ENCODE data around the gene VPS45. TPM values are rescaled to one million over a fixed set of nuclear protein-coding genes. Genes with fewer than 3 reads are reported as not detected.
"Not testable (repeated sequence)": the region's sequence is repeated elsewhere in the genome, so short reads cannot be mapped to it uniquely, and the experiment has no call there.

VPS45 gene
- polyA plus RNA-seq, 1 experiment, result 29.0 TPM

DNA sequence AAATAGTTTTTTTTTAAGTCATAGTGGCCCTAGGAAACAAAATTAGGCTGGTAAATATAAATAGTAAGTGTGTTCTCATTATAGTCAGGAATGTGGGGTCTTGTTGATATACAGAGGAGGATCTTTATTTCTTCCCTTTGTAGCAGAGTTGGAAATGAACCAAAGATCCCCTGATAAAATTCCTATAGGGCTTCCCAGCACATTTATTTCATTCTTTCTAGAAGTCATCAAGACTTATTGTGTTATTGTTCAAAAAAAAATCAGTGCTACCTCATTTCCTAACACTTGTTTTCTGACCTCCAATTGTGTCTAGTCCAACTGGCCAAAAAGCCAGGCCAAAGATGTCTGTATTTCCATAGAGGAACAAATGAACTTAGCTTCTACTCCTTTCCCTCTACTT, 74.5 kb downstream of the VPS45 start:
- ChIA-PET CTCF (interaction anchor here (0.6 kb wide), 1 partner anchor 59 kb away, joined by 3 read pairs; no protein-coding TSS in a partner anchor), POLR2A (no interaction called here)
- TF ChIP-seq, protein P1, sequence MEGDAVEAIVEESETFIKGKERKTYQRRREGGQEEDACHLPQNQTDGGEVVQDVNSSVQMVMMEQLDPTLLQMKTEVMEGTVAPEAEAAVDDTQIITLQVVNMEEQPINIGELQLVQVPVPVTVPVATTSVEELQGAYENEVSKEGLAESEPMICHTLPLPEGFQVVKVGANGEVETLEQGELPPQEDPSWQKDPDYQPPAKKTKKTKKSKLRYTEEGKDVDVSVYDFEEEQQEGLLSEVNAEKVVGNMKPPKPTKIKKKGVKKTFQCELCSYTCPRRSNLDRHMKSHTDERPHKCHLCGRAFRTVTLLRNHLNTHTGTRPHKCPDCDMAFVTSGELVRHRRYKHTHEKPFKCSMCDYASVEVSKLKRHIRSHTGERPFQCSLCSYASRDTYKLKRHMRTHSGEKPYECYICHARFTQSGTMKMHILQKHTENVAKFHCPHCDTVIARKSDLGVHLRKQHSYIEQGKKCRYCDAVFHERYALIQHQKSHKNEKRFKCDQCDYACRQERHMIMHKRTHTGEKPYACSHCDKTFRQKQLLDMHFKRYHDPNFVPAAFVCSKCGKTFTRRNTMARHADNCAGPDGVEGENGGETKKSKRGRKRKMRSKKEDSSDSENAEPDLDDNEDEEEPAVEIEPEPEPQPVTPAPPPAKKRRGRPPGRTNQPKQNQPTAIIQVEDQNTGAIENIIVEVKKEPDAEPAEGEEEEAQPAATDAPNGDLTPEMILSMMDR (IDR thresholded peaks at IDR 0.05; ENCODE audit: insufficient read depth, low read depth, low read length), result no peak
- Histone ChIP-seq H3K4me3 (ENCODE audit: low read depth, low read length) (no peak overlapping the region), H3K27me3 (ENCODE audit: control insufficient read depth, insufficient read depth, low read length) (no peaks in the 10 kb centered on the region), H3K36me3 (ENCODE audit: control insufficient read depth, insufficient read depth, low read length) (no peaks in the 10 kb centered on the region)
- DNase-seq (ENCODE audit: low read depth), result no peak

DNA sequence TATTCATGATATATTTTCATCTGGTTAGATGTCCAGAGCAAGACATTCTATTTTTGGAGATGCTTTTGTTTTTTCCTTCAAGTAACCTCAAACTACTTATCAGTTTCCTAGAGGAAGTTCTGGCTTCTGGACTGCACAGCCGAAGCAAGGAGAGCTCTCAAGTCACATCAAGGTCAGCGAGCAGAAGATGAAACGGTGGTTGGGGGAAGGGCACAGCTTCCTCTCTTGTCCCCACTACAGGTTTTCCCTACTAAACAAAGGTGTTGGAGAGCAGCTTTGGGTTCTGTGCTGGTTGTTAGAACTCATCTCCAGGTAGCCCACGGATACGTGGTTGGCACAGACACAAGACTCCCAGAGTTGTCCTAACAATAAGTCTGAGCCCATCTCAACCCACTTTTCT, 77.0 kb downstream of the VPS45 start:
- POLR2A ChIA-PET, result no interaction called here
- no peak overlapping the region for H3K4me3 ChIP-seq (ENCODE audit: low read depth, low read length)
- CTCF ChIA-PET, result no interaction called here

GRCh38 chr1:150146016-150146415, 78.4 kb downstream of the VPS45 start:
- POLR2A ChIA-PET, result interaction anchor here (0.6 kb wide), 1 partner anchor 16 kb away, joined by 3 read pairs; no protein-coding TSS in a partner anchor
- H3K27me3 ChIP-seq (ENCODE audit: control insufficient read depth, insufficient read depth, low read length); DNase-seq (ENCODE audit: low read depth); H3K36me3 ChIP-seq (ENCODE audit: control insufficient read depth, insufficient read depth, low read length); H3K4me3 ChIP-seq (ENCODE audit: low read depth, low read length): not testable (repeated sequence)
- CTCF ChIA-PET, result interaction anchor here (0.6 kb wide), 1 partner anchor 66 kb away, joined by 3 read pairs; no protein-coding TSS in a partner anchor

More for the DNA sequence above, 77.0 kb downstream of the VPS45 start:
- no peak for DNase-seq (ENCODE audit: low read depth)
- TF ChIP-seq, protein P1 (IDR thresholded peaks at IDR 0.05; ENCODE audit: insufficient read depth, low read depth, low read length), result no peak
- Histone ChIP-seq H3K27me3 (ENCODE audit: control insufficient read depth, insufficient read depth, low read length) (no peaks in the 10 kb centered on the region), H3K36me3 (ENCODE audit: control insufficient read depth, insufficient read depth, low read length) (no peaks in the 10 kb centered on the region)

DNA sequence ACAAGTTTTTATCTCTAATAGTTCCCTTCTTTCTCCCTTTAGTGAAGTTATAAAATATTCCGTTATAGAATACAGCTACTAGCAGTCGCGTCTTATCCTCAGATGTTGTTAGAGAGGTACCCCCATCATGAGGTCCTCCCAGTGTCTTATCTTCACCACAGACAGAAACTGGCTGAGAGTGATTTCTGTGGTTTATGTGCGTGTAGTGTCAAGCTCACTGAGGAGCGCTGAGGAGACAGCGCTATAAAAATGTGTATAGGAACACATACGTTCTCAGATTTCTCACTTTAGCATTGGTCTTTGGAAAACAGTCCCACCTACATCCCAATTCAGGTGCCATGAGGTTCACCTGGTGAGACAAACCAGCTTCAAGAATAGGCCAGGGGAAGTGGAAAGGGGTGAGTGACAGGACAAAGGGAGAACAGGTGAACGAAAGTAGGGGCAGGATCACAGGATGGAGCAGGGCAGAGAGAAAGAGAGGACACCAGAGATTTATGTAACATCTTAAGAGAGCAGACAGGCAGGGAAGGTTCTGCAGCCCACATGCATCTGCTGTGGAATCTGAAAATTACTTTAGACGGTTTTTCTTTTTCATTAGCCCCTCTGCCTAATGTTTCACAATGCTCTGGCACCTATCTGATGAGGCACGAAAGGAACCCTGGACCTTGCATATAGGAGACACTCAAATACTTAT, 79.4 kb downstream of the VPS45 start:
- no peak for DNase-seq (ENCODE audit: low read depth)
- Histone ChIP-seq H3K4me3 (ENCODE audit: low read depth, low read length) (no peak overlapping the region), H3K36me3 (ENCODE audit: control insufficient read depth, insufficient read depth, low read length) (no peaks in the 10 kb centered on the region), H3K27me3 (ENCODE audit: control insufficient read depth, insufficient read depth, low read length) (no peaks in the 10 kb centered on the region)
- ChIA-PET CTCF (interaction anchor here (0.8 to 1.3 kb wide), 3 partner anchors 10 to 34 kb away, joined by 3 to 4 read pairs (median 3); no protein-coding TSS in a partner anchor), POLR2A (no interaction called here)
- TF ChIP-seq, protein P1 (IDR thresholded peaks at IDR 0.05; ENCODE audit: insufficient read depth, low read depth, low read length), result no peak

DNA sequence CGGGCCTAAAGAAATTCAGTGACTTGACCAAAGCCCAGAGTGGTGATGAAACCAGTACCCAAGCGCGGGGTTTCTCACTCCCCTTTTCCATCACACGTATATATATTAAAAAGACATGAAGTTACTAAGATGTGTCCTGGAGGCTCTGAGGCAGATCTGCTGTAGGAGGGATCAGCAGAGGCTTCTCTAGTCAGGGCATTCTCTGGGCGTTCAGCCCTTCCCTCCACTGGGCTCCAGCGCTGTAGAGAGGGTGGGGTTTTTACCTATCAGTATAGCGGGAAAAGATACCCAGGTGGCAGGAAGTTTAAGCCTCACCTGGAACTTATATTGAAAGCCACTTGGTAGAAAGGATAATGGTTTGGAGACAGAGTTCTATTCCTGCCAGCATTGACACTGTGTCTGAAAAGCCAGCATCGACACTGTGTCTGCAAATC, 81.3 kb downstream of the VPS45 start:
- CTCF ChIA-PET, result interaction anchor here (1.6 to 1.8 kb wide), 2 partner anchors 17 to 21 kb away, joined by 6 to 8 read pairs; no protein-coding TSS in a partner anchor
- TF ChIP-seq, protein P1 (IDR thresholded peaks at IDR 0.05; ENCODE audit: insufficient read depth, low read depth, low read length), result no peak
- Histone ChIP-seq H3K27me3 (ENCODE audit: control insufficient read depth, insufficient read depth, low read length) (no peaks in the 10 kb centered on the region), H3K36me3 (ENCODE audit: control insufficient read depth, insufficient read depth, low read length) (peaks cover 2% of the 10 kb centered on the region), H3K4me3 (ENCODE audit: low read depth, low read length) (peak overlapping the region; percentile 78)
- DNase-seq (ENCODE audit: low read depth), result no peak
- POLR2A ChIA-PET, result no interaction called here
